DLD1 (cell line): ENCODE measurements around the gene GPD2.
"Not testable (repeated sequence)": the region's sequence is repeated elsewhere in the genome, so short reads cannot be mapped to it uniquely, and the experiment has no call there.

Experiments used
- in situ Hi-C: cut with HindIII; loops from 2 replicates; pipeline ENCODE4 v1.10.0; 2017; ENCODE audit warnings: low sequenced_read_pairs

GPD2 gene

DNA sequence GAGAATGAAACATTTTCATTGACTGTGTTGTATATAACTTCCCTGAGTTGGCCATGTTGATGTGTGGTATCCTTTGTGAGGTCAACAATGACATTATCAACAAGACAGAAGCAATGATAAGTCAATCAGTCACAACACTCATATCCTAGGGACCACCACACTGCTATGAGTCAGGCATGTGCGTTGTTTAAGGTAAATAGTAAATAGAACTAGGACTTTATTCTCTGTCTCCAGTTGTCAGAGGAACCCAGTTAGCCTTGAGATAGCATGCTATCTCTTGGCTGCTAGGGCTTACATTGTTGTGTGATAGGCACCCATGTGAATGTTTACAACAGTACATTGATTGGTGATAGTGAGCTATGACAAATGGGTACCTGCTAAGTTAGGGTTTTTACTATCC lies 37.3 kb downstream of the GPD2 start:
- in situ Hi-C loops = no loop called here

GRCh38 chr2:156474401-156474800 lies 38.2 kb downstream of the GPD2 start:
- in situ Hi-C loops = no loop called here

- in situ Hi-C loops = no loop called here
Measured at GRCh38 chr2:156476021-156476849, 40.1 kb downstream of the GPD2 start.

DNA sequence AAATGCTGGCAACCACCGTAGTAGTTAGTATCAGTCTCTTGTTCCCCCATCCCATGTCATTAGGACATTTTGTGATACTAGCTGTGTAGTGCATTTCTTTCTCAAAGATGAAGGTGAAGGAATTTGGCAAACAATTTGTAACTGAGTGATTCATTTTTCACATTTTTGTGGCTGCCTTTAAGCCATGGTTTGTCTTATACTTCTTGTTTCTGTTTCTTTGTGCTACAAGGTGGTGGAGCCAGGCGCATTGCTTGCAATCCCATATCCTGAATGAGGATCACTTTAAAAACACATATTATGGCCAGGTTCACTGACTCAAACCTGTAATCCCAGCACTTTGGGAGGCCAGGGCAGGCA lies 40.6 kb downstream of the GPD2 start:
- in situ Hi-C loops = no loop called here

GRCh38 chr2:156480376-156480775 lies 44.2 kb downstream of the GPD2 start:
- in situ Hi-C loops = no loop called here

- in situ Hi-C loops = no loop called here
Measured at GRCh38 chr2:156481312-156481711, 45.1 kb downstream of the GPD2 start.

- in situ Hi-C loops = no loop called here
Measured at GRCh38 chr2:156483741-156484173, 47.6 kb downstream of the GPD2 start.

GRCh38 chr2:156486147-156486546 lies 50.0 kb downstream of the GPD2 start:
- in situ Hi-C loops = no loop called here

DNA sequence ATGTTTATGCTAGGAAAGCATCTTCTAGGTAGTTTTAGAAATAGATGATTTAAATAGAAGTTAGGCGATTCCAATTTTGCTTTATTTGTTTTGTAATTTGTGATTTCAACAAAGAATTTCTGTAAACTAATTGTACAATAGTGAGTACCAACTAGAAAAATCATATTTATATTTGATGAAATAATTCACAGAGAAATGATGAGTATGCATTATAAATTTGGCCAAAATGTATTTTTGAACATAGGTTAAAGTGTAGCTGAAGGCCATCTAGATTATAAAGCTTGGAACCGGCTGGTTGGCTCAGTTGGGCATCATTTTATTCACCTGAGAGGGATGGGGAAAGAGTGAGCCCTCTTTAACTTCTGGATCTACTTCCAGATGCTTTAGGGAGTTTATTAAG lies 50.4 kb downstream of the GPD2 start:
- in situ Hi-C loops = no loop called here

GRCh38 chr2:156489195-156489594 lies 53.0 kb downstream of the GPD2 start:
- in situ Hi-C loops = no loop called here

GRCh38 chr2:156489750-156490465 lies 53.7 kb downstream of the GPD2 start:
- in situ Hi-C loops = no loop called here

DNA sequence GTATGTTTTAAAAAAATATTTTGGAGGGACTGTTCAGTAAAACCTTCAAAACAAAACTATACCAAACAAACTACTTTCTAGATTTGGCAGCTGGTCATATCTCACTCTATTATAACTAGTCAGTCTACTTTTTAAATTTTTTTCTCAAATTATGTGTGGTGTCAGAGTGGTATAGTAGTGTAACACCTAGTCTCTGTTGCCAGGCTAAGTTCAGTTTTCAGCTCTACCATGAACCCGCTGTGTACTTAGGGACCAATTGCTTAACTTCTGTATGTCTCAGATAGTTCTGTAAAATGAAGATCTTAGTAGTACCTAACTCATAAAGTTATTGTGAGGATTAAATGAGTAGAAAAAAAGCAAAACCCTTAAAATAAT lies 54.3 kb downstream of the GPD2 start:
- in situ Hi-C loops = no loop called here

GRCh38 chr2:156491176-156491575 lies 55.0 kb downstream of the GPD2 start:
- in situ Hi-C loops = no loop called here

DNA sequence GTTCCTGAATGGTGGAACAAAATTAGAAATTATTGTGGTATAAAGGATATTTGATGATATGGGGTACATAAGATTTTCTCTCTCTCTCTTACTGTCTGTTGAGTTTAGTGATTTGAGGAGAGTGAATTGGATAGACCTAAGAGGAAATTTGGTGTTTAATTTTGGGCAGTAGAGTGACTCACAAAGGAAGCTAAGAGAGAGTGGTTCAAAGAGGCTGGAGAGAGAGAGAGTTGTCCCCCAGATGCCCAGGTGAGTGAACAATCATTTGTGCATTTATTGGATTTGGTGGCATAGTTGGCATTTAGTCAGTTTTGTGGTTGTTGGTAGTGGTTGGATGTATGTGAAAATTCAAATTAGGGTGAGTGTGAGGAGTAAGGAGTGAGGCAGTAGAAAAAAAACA lies 56.8 kb downstream of the GPD2 start:
- in situ Hi-C loops = no loop called here

GRCh38 chr2:156495998-156496397 lies 59.8 kb downstream of the GPD2 start:
- in situ Hi-C loops = not testable (repeated sequence)

DNA sequence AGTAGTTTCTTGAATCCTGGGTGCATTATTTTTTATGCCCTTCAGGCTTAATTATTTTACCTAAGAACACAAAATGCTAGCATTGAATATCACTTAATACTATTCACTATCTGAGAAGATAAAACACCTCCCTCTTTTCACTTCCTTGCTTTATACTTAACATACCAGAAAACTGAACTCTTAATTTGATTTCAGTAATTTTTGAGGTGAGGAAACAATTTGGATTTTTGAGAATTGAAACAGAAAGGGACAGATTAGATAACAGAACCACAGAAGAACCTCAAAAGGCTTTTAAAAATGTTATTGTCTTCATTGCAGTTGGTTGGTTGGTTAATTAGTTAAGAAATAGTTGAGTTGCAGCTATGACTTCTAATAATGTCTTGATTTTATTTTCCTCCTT lies 69.5 kb downstream of the GPD2 start:
- in situ Hi-C loops = no loop called here

- in situ Hi-C loops = no loop called here
Measured at GRCh38 chr2:156511122-156511521, 74.9 kb downstream of the GPD2 start.

- in situ Hi-C loops = no loop called here
Measured at GRCh38 chr2:156511803-156512202, 75.6 kb downstream of the GPD2 start.

DNA sequence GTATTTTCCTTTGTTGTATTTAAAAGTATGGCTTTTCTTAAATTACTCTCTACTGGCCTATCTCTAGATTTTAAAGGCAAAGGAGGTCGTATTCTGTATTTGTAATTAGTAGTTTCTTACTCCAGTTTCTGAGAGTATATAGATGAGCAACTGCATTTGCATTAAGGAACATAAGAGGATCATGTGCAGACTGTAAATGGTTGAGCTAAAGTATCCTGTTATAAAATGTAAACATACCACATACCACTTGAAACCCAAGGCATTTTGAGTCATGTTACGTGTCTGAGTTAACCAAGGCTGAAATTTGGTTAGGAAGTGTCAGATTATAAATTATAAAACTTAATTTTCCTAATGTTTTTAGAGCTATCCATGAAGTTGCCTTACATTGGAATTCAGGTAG lies 76.3 kb downstream of the GPD2 start:
- in situ Hi-C loops = no loop called here

GRCh38 chr2:156513219-156513618 lies 77.0 kb downstream of the GPD2 start:
- in situ Hi-C loops = no loop called here

DNA sequence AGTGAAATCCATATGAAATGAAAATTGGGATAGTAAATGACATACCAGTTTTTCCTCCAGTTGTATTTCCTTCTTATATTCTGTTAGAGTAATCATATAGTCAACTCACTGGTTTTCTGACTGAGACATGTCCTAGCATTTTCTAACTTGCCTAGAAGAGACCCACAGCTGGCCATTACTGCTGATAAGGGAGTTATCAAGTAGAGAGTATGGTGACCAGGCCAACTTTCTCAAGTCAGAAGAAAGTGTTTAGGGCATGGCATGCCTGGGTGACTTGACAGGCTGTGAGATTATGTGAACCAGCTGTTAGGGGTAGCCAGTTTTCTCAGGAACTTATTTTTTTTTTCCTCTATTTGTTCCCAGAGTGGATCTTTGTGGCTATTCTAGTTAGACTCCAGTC lies 81.2 kb downstream of the GPD2 start:
- in situ Hi-C loops = no loop called here

DNA sequence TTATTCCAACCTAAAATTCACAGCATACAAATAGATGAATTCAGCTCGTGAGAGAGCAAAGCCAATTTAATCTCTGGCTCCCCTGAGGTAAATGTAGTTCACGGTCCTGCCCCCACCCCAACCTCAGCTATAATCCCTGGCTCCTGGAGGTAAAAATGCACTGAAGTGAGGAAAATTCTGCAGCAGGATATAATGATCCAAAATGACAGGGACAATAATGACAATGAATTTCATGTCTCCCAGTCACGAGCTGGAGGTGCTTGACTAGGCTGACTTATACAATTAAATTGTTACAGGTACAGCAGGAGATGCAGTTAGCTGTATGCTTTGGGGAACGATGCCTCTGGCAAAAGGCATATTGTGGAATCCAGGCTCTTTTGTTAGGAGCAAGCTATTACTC lies 82.0 kb downstream of the GPD2 start:
- in situ Hi-C loops = no loop called here
